ENCODE data around the gene VWF.
A peak's percentile ranks its signal among the peaks of the same experiment; 100 is the strongest.
"Not testable (repeated sequence)": the region's sequence is repeated elsewhere in the genome, so short reads cannot be mapped to it uniquely, and the experiment has no call there.

VWF gene

GRCh38 chr12:6041891-6042290 lies 82.6 kb downstream of the VWF start:
- DNase-seq (ENCODE audit: low spot score) (no peak), FAIRE-seq (no peak)

- FAIRE-seq (no peak), DNase-seq (ENCODE audit: low spot score) (no peak)
Observed at GRCh38 chr12:6040815-6041214, 83.7 kb downstream of the VWF start.

- peak; percentile 88 for DNase-seq (ENCODE audit: low spot score)
- FAIRE-seq: peak; percentile 91
Observed at GRCh38 chr12:6039894-6040601, 84.4 kb downstream of the VWF start.

GRCh38 chr12:6038160-6038559 lies 86.3 kb downstream of the VWF start:
- DNase-seq (ENCODE audit: low spot score) (peak; percentile 81), FAIRE-seq (peak; percentile 62)

- no peak for DNase-seq (ENCODE audit: low spot score)
- no peak for FAIRE-seq
Observed at GRCh38 chr12:6037459-6037858, 87.0 kb downstream of the VWF start.

GRCh38 chr12:6036509-6036908 lies 88.0 kb downstream of the VWF start:
- FAIRE-seq (no peak), DNase-seq (ENCODE audit: low spot score) (no peak)

- DNase-seq (ENCODE audit: low spot score) (no peak), FAIRE-seq (peak; percentile 84)
Observed at GRCh38 chr12:6034596-6034995, 89.9 kb downstream of the VWF start.

- no peak for DNase-seq (ENCODE audit: low spot score)
- peak; percentile 9 for FAIRE-seq
Observed at GRCh38 chr12:6033546-6033945, 90.9 kb downstream of the VWF start.

- FAIRE-seq: peak; percentile 99
- DNase-seq (ENCODE audit: low spot score): no peak
Observed at GRCh38 chr12:6032726-6033125, 91.7 kb downstream of the VWF start.

GRCh38 chr12:6031001-6031400 lies 93.5 kb downstream of the VWF start:
- FAIRE-seq: peak; percentile 55
- DNase-seq (ENCODE audit: low spot score): no peak

GRCh38 chr12:6030081-6030480 lies 94.4 kb downstream of the VWF start:
- DNase-seq (ENCODE audit: low spot score) (no peak), FAIRE-seq (peak; percentile 56)

GRCh38 chr12:6029401-6029800 lies 95.1 kb downstream of the VWF start:
- DNase-seq (ENCODE audit: low spot score): no peak
- FAIRE-seq: peak; percentile 79

GRCh38 chr12:6026998-6027397 lies 97.5 kb downstream of the VWF start:
- DNase-seq (ENCODE audit: low spot score): no peak
- no peak for FAIRE-seq

GRCh38 chr12:6025703-6026298 lies 98.7 kb downstream of the VWF start:
- DNase-seq (ENCODE audit: low spot score): not testable (repeated sequence)
- FAIRE-seq: peak; percentile 70

- DNase-seq (ENCODE audit: low spot score): not testable (repeated sequence)
- peak; percentile 79 for FAIRE-seq
Observed at GRCh38 chr12:6024066-6024465, 100.4 kb downstream of the VWF start.

- FAIRE-seq (peak; percentile 79), DNase-seq (ENCODE audit: low spot score) (no peak)
Observed at GRCh38 chr12:6020930-6021329, 103.5 kb downstream of the VWF start.

- not testable (repeated sequence) for DNase-seq (ENCODE audit: low spot score)
- FAIRE-seq: peak; percentile 92
Observed at GRCh38 chr12:6020511-6020910, 104.0 kb downstream of the VWF start.

- DNase-seq (ENCODE audit: low spot score); FAIRE-seq: not testable (repeated sequence)
Observed at GRCh38 chr12:6019256-6019655, 105.2 kb downstream of the VWF start.

GRCh38 chr12:6018265-6018664 lies 106.2 kb downstream of the VWF start:
- FAIRE-seq: peak; percentile 82
- no peak for DNase-seq (ENCODE audit: low spot score)

- DNase-seq (ENCODE audit: low spot score): no peak
- FAIRE-seq: peak; percentile 82
Observed at GRCh38 chr12:6016756-6017155, 107.7 kb downstream of the VWF start.

- FAIRE-seq; DNase-seq (ENCODE audit: low spot score): not testable (repeated sequence)
Observed at GRCh38 chr12:6016004-6016403, 108.5 kb downstream of the VWF start.

GRCh38 chr12:6015271-6015670 lies 109.2 kb downstream of the VWF start:
- FAIRE-seq: peak; percentile 73
- not testable (repeated sequence) for DNase-seq (ENCODE audit: low spot score)
